NT2/D1 (cell line): ENCODE data around the gene CACNA1E.

Source experiments
- DNase-seq: peaks from one replicate; pipeline ENCODE4 v3.0.0-alpha.2; 2011; ENCODE audit warnings: low read depth, low spot score
- H3K27me3 ChIP-seq: 2 replicates; pipeline ENCODE4 v1.6.0; 2011; ENCODE audit warnings: mild to moderate bottlenecking; ENCODE audit not compliant: insufficient read length, insufficient read depth
- H3K36me3 ChIP-seq: 2 replicates; pipeline ENCODE4 v1.6.1; 2011; ENCODE audit warnings: mild to moderate bottlenecking, low read length, mixed read lengths; ENCODE audit not compliant: insufficient read depth, insufficient read length
- H3K4me1 ChIP-seq: 2 replicates; pipeline ENCODE4 v1.5.1; 2011; ENCODE audit not compliant: insufficient read depth, insufficient read length
- H3K4me3 ChIP-seq: 2 replicates; pipeline ENCODE4 v1.5.1; 2011; ENCODE audit warnings: low read depth; ENCODE audit not compliant: insufficient read length
- H3K9ac ChIP-seq: 2 replicates; pipeline ENCODE4 v1.6.0; 2011; ENCODE audit warnings: low read depth; ENCODE audit not compliant: insufficient read length
- H3K9me3 ChIP-seq: 2 replicates; pipeline ENCODE4 v1.5.1; 2011; ENCODE audit warnings: mild to moderate bottlenecking, low read length; ENCODE audit not compliant: insufficient read depth
- SUZ12 ChIP-seq: IDR thresholded peaks from 2 replicates; pipeline ENCODE4 v1.6.1; 2011; ENCODE audit not compliant: insufficient read length, insufficient read depth; ENCODE audit errors: extremely low read depth
- YY1 ChIP-seq: IDR thresholded peaks from 2 replicates; pipeline ENCODE4 v1.6.1; 2011; ENCODE audit not compliant: insufficient read length, insufficient read depth
- ZNF274 ChIP-seq: IDR thresholded peaks from 2 replicates; pipeline ENCODE4 v1.6.1; 2011; ENCODE audit warnings: mild to moderate bottlenecking, low read depth, low read length

CACNA1E gene

GRCh38 chr1:181448461-181448860, 34.9 kb upstream of the CACNA1E start:
- no peak for DNase-seq
- Histone ChIP-seq H3K4me3 (no peak overlapping the region), H3K9ac (no peak overlapping the region), H3K36me3 (no peaks in the 10 kb centered on the region), H3K9me3 (peaks cover 5% of the 10 kb centered on the region; the same call in 1 of the 2 replicates), H3K4me1 (no peaks in the 10 kb centered on the region), H3K27me3 (peaks cover 2% of the 10 kb centered on the region)
- no peak for TF ChIP-seq SUZ12
- TF ChIP-seq ZNF274 = no peak
- no peak for TF ChIP-seq YY1

- no peak overlapping the region for H3K4me3 ChIP-seq
- H3K27me3 ChIP-seq = no peaks in the 10 kb centered on the region
- H3K9me3 ChIP-seq = peaks cover 5% of the 10 kb centered on the region; the same call in 1 of the 2 replicates
- no peak for TF ChIP-seq ZNF274
- no peak for TF ChIP-seq SUZ12
- TF ChIP-seq YY1 = no peak
- no peaks in the 10 kb centered on the region for H3K4me1 ChIP-seq
- no peak overlapping the region for H3K9ac ChIP-seq
- no peak for DNase-seq
- no peaks in the 10 kb centered on the region for H3K36me3 ChIP-seq
These were observed 31.6 kb upstream of the CACNA1E start for GRCh38 chr1:181451661-181452230.

- no peak overlapping the region for H3K4me3 ChIP-seq
- no peak for TF ChIP-seq SUZ12
- TF ChIP-seq YY1 = no peak
- TF ChIP-seq ZNF274 = no peak
- H3K27me3 ChIP-seq = no peaks in the 10 kb centered on the region
- H3K9me3 ChIP-seq = 0 out of 2 replicates have a peak, but pooled peaks cover 2% of the 10 kb centered on the region
- no peak for DNase-seq
- H3K4me1 ChIP-seq = no peaks in the 10 kb centered on the region
- no peaks in the 10 kb centered on the region for H3K36me3 ChIP-seq
- H3K9ac ChIP-seq = no peak overlapping the region
These were observed 30.6 kb upstream of the CACNA1E start for GRCh38 chr1:181452746-181453145.

- no peaks in the 10 kb centered on the region for H3K36me3 ChIP-seq
- H3K9ac ChIP-seq = no peak overlapping the region
- no peaks in the 10 kb centered on the region for H3K9me3 ChIP-seq
- no peak overlapping the region for H3K4me3 ChIP-seq
- no peaks in the 10 kb centered on the region for H3K4me1 ChIP-seq
- no peaks in the 10 kb centered on the region for H3K27me3 ChIP-seq
- TF ChIP-seq ZNF274 (no peak), YY1 (no peak), SUZ12 (no peak)
- no peak for DNase-seq
These were observed 29.6 kb upstream of the CACNA1E start for GRCh38 chr1:181453541-181454201.

- Histone ChIP-seq H3K9ac (no peak overlapping the region), H3K4me3 (no peak overlapping the region), H3K36me3 (no peaks in the 10 kb centered on the region), H3K27me3 (no peaks in the 10 kb centered on the region), H3K4me1 (no peaks in the 10 kb centered on the region), H3K9me3 (peaks cover 8% of the 10 kb centered on the region; the same call in 1 of the 2 replicates)
- TF ChIP-seq YY1 = no peak
- TF ChIP-seq SUZ12 = no peak
- no peak for TF ChIP-seq ZNF274
- no peak for DNase-seq
These were observed 26.8 kb upstream of the CACNA1E start for GRCh38 chr1:181456551-181456950.

GRCh38 chr1:181458419-181458818, 24.9 kb upstream of the CACNA1E start:
- no peaks in the 10 kb centered on the region for H3K36me3 ChIP-seq
- H3K27me3 ChIP-seq = no peaks in the 10 kb centered on the region
- TF ChIP-seq SUZ12 (no peak), ZNF274 (no peak)
- H3K4me1 ChIP-seq = no peaks in the 10 kb centered on the region
- H3K4me3 ChIP-seq = no peak overlapping the region
- no peak overlapping the region for H3K9ac ChIP-seq
- peaks cover 8% of the 10 kb centered on the region; the same call in 1 of the 2 replicates for H3K9me3 ChIP-seq
- no peak for DNase-seq

- TF ChIP-seq ZNF274 (no peak), SUZ12 (no peak), YY1 (no peak)
- Histone ChIP-seq H3K27me3 (no peaks in the 10 kb centered on the region), H3K4me1 (no peaks in the 10 kb centered on the region)
These were observed 24.2 kb upstream of the CACNA1E start for GRCh38 chr1:181459067-181459466.

More at GRCh38 chr1:181459067-181459466, 24.2 kb upstream of the CACNA1E start:
- Histone ChIP-seq H3K9ac (no peak overlapping the region), H3K4me3 (no peak overlapping the region), H3K36me3 (no peaks in the 10 kb centered on the region), H3K9me3 (peaks cover 8% of the 10 kb centered on the region; the same call in 1 of the 2 replicates)
- DNase-seq = no peak
